ENCODE measurements around the gene RASGRF1.
A peak's percentile ranks its signal among the peaks of the same experiment; 100 is the strongest.

DNA sequence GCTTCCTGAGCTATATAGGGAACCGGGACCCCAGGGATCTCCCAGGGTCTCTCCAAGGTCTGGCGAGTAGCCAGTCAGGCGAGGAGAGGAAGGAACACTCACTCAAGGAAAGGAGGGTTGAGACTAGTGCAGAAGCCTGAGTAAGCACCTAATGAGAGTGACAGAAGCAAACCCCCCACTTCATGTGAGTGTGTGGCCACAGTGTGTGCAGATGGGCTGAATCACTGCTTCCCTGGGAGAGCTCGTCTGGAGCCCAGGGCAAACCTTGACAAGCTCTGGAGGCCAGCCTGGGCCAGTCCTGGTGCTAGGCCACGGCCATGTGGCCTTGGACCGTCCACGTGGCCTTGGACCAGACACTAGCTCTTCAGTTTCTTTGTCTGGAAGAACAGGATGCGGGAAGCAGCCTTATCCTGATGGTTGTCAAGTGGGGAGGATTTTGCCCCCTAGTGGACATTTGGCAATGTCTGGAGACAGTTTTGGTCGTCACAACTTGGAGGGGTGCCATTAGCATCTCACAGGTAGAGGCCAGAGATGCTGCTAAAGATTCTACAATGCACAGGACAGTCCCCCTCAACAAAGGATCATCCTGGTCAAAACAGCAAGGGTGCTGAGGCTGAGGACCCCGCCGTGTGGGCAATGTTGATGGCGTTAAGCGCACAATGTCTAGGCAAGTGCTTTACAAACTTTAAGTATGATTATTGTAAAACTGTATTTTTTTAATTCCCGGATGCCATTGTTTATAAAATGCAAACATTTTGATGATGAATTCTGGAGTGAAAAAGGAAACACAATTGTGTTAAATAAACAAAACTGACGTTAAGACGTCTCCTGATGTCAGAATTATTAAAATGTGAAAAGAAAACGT is 110.9 kb downstream of the RASGRF1 start:
- TF ChIP-seq, protein P1, sequence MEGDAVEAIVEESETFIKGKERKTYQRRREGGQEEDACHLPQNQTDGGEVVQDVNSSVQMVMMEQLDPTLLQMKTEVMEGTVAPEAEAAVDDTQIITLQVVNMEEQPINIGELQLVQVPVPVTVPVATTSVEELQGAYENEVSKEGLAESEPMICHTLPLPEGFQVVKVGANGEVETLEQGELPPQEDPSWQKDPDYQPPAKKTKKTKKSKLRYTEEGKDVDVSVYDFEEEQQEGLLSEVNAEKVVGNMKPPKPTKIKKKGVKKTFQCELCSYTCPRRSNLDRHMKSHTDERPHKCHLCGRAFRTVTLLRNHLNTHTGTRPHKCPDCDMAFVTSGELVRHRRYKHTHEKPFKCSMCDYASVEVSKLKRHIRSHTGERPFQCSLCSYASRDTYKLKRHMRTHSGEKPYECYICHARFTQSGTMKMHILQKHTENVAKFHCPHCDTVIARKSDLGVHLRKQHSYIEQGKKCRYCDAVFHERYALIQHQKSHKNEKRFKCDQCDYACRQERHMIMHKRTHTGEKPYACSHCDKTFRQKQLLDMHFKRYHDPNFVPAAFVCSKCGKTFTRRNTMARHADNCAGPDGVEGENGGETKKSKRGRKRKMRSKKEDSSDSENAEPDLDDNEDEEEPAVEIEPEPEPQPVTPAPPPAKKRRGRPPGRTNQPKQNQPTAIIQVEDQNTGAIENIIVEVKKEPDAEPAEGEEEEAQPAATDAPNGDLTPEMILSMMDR (conservative IDR thresholded peaks at IDR 0.05): peak; percentile 88
- peak; percentile 60; the same call in 1 of the 2 replicates for TF ChIP-seq ZFX (IDR thresholded peaks at IDR 0.05)

Measured in C4-2B (cell line).